Measurements from ENCODE around the gene OSBPL2.

The OSBPL2 gene

DNA sequence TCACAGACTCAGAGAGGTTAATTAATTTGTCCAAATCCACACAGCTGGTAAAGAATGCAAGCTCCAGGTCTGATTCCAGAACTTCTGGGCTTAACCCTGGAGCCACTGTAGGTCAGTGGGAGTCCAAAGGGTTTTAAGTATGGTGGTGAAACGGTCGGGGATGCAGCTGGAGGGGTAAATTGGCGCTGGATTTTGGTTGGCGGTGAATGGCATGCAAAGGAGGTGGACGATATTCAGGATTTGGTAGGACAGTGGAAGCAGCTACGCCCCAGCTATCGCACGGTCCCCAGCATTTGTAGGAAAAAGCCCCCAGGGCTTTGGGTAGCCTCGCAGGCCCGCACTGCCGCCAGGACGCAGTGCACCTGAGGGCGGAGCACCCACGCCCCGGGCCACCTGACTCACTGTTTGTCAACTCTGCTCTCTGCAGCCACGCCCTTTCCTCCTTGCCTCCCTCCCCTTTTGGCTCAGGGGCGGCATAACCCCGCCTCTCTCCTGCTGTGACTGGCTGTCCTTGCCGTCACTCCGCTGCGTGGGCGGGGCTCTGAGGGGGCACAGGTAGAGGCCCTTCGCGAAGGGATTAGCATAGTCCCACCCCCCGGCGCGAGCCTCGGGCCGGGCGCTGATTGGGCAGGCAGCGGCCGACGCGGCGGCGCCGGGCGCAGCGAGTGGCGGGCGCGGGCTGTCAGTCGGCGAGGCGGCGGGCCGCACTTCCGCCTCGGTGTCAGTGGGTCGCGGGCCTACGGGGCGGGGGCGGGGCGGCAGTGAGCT lies at the start of gene OSBPL2:
Gene OSBPL2 (plus strand): TSS at position 721 of the 768 bp plus-strand sequence. CDS start 17,664 bp downstream, outside the sequence.
- peak; percentile 100 for DNase-seq

GRCh38 chr20:62190639-62191411 lies 47.5 kb upstream of the OSBPL2 start:
- no peak for DNase-seq

DNA sequence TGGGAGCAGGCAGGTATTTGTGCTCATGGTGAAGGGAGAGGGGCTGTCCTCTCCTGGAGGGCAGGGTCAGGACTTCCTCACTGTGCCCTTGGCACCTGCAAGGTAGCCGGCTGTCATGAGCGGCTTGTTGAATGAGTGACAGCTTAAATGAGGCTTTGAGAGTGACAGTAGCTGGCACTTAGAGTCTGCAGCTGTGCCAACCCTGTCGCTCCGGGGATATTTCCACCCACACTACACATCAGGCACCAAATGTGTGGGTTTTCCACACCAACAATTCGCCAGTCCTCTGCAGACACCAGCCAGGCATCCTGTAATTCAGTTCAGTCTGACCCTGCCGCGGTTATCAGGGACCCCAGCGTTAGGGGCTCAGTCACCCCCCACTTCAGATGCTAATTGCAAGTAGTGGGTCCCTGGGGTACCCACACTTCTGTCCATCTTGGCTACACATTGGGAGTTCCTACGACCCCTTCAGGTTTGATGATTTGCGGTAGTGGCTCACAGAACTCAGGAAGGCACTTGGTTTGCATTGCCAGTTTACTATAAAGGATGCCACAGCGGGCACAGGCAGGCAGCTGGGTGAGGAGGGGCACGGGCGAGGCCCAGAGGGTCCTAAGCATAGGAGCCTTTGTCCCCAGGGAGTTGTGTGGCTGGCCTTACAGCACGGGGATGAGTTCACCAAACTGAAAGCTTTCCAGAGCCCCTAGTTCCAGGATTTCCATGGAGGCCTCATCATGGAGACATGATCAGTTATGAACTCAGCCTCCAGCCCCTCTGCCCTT lies 46.4 kb upstream of the OSBPL2 start:
- no peak for DNase-seq

GRCh38 chr20:62192635-62193034 lies 45.7 kb upstream of the OSBPL2 start:
- DNase-seq: no peak

DNA sequence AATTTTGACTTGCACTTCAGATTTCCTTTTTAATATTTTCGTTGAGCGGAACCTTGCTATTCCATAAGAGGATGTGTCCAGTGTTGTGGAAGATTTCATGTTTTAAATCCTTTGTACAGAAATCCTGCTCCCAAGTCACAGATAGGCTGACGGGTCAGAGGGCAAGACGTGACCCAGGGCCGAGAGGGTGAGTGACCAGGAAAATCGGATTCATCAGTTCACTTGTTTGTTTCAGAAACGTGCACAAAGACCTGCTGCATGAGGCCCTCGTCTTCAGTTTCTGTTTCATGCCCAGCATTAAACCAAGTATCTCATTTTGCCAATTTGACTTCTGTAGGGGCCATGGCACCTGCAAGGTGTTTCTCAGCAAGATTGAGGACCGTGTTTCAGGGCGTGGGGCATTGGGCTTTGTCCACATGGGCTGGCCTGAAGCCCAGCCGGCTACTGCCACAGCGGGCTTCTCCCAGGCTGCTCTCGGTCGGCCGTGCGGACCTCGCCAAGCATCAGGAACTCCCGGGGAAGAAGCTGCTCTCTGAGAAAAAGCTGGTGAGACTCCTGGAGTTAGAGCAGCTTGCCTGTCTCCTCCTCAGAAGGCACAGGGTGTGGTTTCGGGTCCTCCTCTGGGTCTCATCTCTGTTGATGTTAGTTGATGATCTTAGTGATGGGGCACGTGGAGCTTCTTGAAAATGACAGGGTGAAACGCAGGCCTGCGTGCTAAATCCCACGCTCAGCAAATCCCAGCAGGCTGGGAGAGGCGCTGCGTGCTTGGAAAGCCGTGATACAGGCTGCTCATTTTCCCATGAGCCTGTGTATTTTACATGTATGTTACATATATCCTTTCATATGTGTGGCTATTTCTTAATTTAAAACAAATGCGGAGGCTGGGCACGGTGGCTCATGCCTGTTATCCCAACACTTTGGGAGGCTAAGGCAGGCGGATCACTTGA lies 45.0 kb upstream of the OSBPL2 start:
- no peak for DNase-seq

- DNase-seq: no peak
Measured at GRCh38 chr20:62195075-62195405, 43.3 kb upstream of the OSBPL2 start.

- DNase-seq: no peak
Measured at GRCh38 chr20:62195736-62196135, 42.6 kb upstream of the OSBPL2 start.

DNA sequence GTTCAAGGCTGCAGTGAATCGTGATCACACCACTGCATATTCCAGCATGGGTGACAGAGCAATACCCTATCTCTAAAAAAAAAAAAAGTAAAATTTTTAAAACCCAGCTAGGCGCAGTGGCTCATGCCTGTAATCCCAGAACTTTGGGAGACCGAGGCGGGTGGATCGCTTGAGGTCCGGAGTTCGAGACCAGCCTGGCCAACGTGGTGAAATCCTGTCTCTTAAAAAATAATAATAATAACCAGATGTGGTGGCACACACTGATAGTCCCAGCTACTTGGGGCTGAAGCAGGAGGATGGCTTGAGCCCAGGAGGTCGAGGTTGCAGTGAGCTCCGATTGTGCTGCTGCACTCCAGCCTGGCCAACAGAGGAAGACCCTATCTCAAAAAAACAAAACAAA lies 42.0 kb upstream of the OSBPL2 start:
- no peak for DNase-seq

DNA sequence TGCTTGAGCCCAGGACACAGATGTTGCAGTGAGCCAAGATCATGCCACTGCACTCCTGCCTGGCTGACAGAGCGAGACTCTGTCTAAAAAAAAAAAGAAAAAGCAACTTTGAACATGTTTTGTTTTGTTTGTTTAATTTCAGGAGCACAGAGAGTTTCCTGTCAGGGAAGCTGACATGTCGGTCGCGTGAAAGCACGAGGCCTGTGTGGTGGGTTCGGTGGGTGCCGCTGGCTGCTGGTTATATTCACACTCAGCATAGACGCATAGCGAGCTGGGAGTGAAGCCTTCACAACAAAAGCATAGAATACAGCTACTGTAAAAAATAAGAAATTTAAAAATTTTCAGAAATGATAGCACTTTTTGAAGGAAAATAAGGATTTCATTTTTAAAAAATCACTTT lies 41.0 kb upstream of the OSBPL2 start:
- no peak for DNase-seq

DNA sequence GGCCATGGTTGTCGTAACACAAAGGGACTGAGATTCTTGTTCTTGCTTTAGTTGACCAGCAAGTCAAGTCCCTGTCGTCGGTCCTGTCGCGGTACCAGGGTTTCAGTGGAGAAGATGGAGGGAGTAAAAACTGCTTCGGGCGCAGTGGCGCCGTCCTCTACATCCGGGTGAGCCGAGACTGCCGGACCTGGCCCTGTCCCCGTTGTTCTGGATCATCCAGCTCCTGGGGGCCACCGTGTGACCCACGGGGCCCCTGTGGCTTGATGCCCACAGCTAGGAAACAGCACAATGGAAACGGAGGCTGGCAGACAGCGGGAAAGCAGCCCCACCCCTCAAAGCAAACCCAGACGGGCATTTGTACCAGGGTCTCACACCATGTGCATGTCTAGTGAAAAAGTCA lies 40.5 kb upstream of the OSBPL2 start:
- DNase-seq: no peak

DNA sequence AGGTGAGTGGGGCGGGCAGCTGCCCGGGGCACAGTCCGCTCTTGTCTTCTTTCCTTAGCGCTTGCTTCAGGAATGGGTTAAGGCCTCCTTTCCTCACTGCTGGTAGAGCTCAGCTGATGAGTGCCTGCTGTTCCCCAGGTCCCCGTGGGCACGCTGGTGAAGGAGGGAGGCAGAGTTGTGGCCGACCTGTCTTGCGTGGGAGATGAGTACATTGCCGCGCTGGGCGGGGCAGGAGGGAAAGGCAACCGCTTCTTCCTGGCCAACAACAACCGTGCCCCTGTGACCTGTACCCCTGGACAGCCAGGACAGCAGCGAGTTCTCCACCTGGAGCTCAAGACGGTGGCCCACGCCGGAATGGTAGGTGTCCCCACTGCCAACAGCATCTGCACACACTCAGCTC lies 39.8 kb upstream of the OSBPL2 start:
- DNase-seq: no peak

GRCh38 chr20:62198931-62199330 lies 39.4 kb upstream of the OSBPL2 start:
- DNase-seq: no peak

DNA sequence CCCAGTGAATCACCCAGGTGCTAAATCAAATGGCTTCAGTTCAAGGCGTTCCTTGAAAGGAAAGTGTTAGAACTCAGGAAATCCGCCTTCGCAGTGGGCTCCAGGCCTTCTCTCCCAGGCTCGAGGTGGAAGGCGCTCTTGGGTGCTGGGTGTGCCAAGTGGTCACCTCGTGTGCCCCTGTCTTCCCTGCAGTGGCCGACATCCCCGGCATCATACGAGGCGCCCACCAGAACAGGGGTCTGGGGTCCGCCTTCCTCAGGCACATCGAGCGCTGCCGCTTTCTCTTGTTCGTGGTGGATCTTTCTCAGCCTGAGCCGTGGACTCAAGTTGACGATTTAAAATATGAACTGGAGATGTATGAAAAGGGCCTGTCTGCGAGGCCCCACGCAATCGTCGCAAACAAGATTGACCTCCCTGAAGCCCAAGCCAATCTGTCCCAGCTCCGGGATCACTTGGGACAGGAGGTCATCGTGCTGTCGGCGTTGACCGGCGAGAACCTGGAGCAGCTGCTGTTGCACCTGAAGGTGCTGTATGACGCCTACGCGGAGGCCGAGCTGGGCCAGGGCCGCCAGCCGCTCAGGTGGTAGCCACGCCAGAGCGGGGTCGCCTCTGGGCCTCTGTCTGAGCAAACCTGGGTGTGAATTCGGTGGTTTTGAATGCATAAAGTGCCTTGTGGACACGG lies 37.7 kb upstream of the OSBPL2 start:
- no peak for DNase-seq

DNA sequence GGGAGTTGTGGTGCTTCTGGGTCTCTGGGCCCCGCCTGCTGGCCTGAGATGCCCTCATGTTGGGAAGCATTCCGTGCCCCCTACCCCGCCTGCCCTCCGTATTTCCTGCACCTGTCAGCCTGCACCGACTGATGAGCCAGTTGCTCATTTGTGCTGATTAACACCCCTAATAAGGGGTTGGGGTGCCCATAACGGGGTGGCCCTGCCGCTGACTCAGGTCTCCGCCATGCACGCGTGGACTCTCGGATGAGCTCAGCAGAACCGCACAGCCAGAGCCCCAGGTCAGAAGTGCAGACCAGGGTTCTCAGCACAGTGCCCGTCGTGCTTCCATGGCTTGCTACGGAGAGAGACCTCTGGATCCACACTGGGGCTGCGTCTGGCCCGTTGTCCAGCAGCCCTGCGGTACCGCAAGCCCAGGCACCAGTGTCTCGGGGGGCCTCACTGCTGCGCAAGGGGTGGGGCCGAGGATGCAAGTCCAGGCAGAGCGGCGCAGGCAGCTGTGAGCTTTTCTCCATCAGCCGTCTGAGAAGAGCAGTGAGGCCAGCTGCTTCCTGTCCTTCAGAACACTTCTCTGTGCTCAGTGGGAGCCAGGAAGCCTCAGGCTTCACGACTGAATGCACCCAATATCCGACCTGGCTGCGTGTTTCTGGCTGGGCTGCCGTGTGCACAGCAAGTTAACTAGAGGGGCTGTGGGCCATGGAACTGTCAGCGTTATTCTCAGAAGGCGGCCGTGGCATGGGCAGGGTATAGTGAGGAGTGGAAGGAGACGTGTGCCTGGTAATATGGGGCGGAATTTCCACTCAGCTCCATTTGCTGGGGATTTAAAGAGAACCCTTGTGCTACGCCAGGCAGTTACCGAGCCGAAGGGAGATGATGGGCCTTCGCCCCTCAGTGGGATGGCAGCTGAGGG lies 36.9 kb upstream of the OSBPL2 start:
- no peak for DNase-seq

- no peak for DNase-seq
Measured at GRCh38 chr20:62202083-62202395, 36.3 kb upstream of the OSBPL2 start.

GRCh38 chr20:62202676-62203377 lies 35.5 kb upstream of the OSBPL2 start:
- DNase-seq: no peak

GRCh38 chr20:62203378-62204030 lies 34.8 kb upstream of the OSBPL2 start:
- DNase-seq: no peak

GRCh38 chr20:62205618-62206387 lies 32.5 kb upstream of the OSBPL2 start:
- DNase-seq: no peak

DNA sequence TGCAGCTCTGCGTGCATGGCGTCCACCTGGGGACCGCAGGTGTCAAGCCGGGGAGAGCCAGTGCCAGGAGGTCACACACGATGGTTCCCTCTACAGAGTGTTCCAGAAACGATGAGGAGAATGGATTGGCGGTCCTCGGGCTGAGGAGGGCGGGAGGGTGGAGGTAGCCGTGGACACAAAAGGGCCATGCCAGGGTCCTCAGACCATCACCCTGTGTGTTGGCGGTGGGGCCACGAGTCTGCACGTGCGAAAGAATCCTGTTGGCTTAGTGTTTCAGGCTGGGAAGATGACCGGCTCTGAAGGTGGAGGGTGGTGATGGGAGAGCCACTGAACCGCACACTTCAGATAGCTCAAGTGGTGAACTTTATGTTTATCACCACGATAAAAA lies 31.9 kb upstream of the OSBPL2 start:
- no peak for DNase-seq

Measured in CD4-positive, alpha-beta T cell treated with Interleukin-6 for 4 hours (primary cell).